DMS79 (cell line): ENCODE results near the gene FGD3.
"Not testable (repeated sequence)": the region's sequence is repeated elsewhere in the genome, so short reads cannot be mapped to it uniquely, and the experiment has no call there.

Source experiments
- DNase-seq: peaks from one replicate; lab custom pipeline; 2025; lab: John Stamatoyannopoulos, UW

FGD3 gene, protein sequence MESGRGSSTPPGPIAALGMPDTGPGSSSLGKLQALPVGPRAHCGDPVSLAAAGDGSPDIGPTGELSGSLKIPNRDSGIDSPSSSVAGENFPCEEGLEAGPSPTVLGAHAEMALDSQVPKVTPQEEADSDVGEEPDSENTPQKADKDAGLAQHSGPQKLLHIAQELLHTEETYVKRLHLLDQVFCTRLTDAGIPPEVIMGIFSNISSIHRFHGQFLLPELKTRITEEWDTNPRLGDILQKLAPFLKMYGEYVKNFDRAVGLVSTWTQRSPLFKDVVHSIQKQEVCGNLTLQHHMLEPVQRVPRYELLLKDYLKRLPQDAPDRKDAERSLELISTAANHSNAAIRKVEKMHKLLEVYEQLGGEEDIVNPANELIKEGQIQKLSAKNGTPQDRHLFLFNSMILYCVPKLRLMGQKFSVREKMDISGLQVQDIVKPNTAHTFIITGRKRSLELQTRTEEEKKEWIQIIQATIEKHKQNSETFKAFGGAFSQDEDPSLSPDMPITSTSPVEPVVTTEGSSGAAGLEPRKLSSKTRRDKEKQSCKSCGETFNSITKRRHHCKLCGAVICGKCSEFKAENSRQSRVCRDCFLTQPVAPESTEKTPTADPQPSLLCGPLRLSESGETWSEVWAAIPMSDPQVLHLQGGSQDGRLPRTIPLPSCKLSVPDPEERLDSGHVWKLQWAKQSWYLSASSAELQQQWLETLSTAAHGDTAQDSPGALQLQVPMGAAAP

GRCh38 chr9:92947268-92948037 lies at the start of gene FGD3:
Gene FGD3, plus strand, starts transcription at chr9:92947523. Its CDS starts 28,734 bp downstream, at chr9:92976257.
- no peak for DNase-seq

GRCh38 chr9:92905137-92905536 lies 42.2 kb upstream of the FGD3 start:
- DNase-seq, result not testable (repeated sequence)

DNA sequence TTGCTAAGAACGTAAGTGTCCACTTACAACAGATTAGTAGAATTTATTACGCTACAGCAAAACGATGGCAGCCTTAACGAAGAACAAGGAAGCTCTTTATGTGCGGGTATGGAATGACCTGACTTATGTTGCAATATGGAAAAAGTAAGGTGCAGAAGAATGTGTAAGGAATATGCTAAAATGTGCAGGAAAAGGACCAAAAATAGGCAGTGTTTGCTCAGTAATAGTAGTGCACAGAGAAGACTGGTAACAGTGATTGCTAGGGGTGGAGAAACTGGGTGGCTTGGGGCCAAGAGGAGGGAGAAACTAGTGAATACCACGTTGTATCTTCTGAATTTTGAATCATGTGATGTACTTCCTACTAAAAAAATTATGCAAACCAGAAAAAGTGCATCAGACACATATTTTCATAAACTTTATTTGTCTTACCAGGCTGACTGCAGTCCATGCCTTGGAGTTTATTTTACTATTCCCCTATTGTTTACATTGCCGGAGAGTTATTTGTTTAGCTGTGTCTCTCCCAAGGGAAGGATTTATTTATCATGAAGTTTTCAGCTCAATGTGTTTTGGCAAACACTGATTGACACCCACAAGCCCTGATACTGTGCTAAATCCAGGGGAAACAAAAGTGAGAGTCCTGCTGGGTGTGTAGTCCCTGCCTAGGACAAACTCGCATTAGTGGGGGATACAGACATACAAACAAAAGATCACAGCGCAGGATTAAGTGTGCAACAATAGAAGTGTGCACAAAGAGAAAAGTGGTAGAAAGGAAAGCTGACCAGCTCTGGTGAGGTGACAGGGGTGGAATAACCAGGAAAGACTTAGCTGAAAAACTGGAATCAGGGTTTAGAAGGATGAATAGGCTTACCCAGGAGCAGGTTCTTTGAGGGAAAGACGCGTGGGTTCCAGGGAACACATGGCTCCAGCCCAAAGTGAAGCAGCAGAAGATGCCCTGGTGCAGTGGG lies 35.5 kb upstream of the FGD3 start:
- no peak for DNase-seq

- DNase-seq, result no peak
Observed at GRCh38 chr9:92917176-92917800, 30.0 kb upstream of the FGD3 start.

GRCh38 chr9:92920437-92920836 lies 26.9 kb upstream of the FGD3 start:
- DNase-seq, result no peak

DNA sequence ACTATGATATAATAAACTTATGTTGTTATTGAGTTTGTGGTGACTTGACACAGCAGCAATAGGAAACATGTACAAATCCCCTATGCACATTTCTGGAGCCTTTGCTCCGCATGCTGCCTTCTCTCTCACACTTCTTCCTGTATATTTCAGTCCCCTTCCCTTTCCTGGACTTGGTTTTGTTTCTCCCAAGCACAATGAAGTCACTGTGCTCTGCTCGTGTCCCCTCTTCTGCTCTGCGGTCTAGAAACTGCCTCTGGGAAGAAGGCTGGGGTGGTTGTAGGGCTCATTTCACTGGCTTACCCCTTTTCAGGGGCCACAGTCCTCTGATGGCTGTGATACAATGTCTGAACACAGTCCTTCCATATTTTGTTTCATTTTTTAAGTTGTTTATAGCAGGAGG lies 15.7 kb upstream of the FGD3 start:
- no peak for DNase-seq

DNA sequence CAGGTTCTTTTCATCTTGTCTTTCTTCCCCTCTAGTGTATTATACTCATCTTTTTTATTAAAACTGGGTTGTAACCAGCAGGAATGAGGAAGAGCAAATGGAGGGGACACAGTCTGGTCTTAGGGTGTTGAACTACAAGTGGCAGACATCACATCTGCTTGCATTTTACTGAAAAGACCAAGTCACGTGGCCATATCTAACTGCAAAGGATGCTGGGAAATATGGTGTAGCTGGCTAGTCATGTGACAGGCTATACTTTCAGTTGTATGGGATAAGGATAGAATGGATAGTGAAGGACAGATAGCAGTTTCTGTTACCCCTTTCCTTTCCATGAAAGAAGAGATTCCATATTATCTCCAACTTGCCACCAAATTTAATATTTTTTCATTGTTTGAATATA lies 13.0 kb upstream of the FGD3 start:
- no peak for DNase-seq

DNA sequence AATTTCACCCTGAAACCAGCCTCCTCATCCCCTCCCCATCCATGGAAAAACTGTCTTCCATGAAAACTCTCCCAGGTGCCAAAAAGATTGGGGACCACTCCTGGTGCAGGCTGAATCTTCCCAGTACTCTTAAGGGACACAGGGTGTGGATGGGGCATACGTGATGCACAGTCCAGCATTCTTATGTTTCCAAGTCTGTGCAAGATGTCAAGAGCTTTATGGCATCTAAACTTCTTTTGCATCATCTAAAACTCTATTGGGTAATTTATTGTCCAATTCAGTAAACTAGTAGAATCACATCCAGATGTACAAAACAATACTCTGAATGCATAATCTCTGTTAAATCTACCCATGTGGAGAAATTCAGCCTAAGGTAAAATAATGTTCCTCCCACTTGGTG lies 9.3 kb upstream of the FGD3 start:
- no peak for DNase-seq

DNA sequence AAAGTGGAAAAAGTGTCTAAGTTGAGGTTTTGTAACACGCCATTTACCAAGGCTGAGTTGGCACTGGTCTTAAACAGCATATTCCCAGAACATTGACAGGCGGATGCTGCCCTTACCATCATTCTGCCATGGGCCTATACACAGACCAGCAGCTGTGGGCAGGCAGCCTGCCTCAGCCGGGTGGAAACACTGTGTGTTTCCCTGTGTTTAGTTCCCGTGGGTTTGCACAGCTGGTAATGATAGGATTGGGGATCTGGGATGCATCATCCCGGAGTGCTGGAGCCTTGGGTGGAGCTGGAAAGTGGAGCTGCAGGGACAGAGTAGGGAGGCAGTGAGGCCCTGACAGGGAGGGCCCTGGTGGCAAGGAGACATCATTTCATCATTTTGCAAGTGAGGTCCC lies 5.5 kb upstream of the FGD3 start:
- DNase-seq, result no peak

- DNase-seq, result no peak
Observed at GRCh38 chr9:92942688-92943616, 4.4 kb upstream of the FGD3 start.

GRCh38 chr9:92944921-92945320 lies 2.4 kb upstream of the FGD3 start:
- no peak for DNase-seq

- DNase-seq, result no peak
Observed at GRCh38 chr9:92945796-92946195, 1.5 kb upstream of the FGD3 start.

DNA sequence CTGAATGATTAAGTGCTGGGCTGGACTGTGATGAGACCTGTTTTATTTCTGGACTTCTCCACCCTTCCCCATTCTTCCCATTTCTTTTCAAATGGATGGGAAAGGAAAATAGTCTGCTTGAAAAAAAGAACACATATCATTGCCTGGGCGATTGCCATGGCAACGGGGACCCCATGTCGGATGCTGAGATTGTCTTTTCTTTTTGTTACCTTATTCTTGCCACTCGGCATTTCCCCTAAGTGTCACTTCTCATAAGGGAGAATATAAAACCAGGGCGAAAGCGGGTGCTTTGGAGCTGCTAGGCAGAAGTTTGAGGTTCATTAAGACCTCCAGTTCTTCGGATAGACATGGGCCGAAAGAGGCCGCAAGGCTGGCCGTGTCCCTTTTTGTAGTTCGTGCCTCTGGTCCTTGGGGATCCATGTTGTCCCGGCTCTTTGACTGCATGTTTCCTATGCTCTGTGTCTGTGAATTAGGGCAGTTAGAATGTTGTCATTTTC lies 763 bp downstream of the FGD3 start:
- DNase-seq, result no peak

- DNase-seq, result no peak
Observed at GRCh38 chr9:92948632-92949031, 1.3 kb downstream of the FGD3 start.

- DNase-seq, result no peak
Observed at GRCh38 chr9:92949266-92949982, 2.1 kb downstream of the FGD3 start.

GRCh38 chr9:92950359-92950955 lies 3.1 kb downstream of the FGD3 start:
- DNase-seq, result no peak

DNA sequence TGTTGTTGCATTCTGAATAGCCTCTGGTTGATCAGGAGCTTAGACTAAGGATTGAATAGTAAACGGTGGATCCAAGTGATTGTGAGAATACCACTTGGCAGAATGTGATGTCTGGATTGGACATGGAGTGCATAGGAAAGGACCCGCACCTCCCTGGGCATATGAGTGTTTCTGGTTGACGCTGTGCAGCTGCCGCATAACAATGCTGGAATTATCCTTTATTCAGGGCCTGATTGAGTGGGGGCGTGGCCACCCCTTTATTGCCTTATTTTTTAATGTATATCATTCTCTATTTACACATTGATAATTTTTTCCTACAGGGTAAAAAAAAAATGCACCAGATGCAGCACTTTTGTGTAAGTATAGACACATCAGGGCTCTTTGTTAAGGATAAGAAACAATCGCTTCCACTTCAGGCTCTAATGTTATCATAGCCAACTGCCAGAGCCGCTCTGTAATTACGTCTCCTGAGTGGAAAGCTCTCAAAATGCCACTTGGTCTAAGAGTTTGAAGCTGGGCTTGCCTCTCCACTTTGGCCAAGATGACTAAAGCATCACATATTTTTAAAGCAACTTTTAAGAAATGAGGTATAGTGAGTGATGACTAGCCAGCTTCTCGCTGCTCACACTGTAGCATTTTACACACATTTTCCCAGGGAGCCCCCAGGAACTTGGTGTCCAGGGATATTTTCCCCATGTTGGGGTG lies 5.7 kb downstream of the FGD3 start:
- DNase-seq, result peak; percentile 80
